Activated naive CD8-positive, alpha-beta T cell treated with anti-CD3 and anti-CD28 coated beads, Interleukin-2, amount 50 U/mL, for 24 hours (primary cell): ENCODE results near the gene DDI2.
A peak's percentile ranks its signal among the peaks of the same experiment; 100 is the strongest.

ENCODE experiments used
- ATAC-seq: fragments of 150-1000 bp; cut with Tn5 transposase; one replicate; pipeline ENCODE4 v1.10.0; 2021
- DNase-seq: peaks from one replicate; pipeline ENCODE4 v3.0.0; 2021
- H3K27ac Mint-ChIP-seq: one replicate; pipeline ENCODE4 v1.8.0; 2021; ENCODE audit warnings: mild to moderate bottlenecking, mixed read lengths
- H3K27me3 Mint-ChIP-seq: one replicate; pipeline ENCODE4 v1.8.0; 2021; ENCODE audit warnings: mixed read lengths
- H3K36me3 Mint-ChIP-seq: one replicate; pipeline ENCODE4 v1.8.0; 2021; ENCODE audit warnings: low read depth, mixed read lengths
- H3K4me1 Mint-ChIP-seq: one replicate; pipeline ENCODE4 v1.8.0; 2021; ENCODE audit warnings: mixed read lengths
- H3K4me3 Mint-ChIP-seq: one replicate; pipeline ENCODE4 v1.8.0; 2021; ENCODE audit warnings: mild to moderate bottlenecking, moderate library complexity, mixed read lengths
- H3K9me3 Mint-ChIP-seq: one replicate; pipeline ENCODE4 v1.8.0; 2021; ENCODE audit warnings: mixed read lengths

The DDI2 gene

GRCh38 chr1:15706751-15707150 is 89.5 kb downstream of the DDI2 start:
- peaks cover 11% of the 10 kb centered on the region for H3K4me1 Mint-ChIP-seq
- H3K27ac Mint-ChIP-seq = no peak overlapping the region
- peaks cover 9% of the 10 kb centered on the region for H3K36me3 Mint-ChIP-seq
- DNase-seq = no peak
- ATAC-seq = no peak
- no peaks in the 10 kb centered on the region for H3K27me3 Mint-ChIP-seq
- no peaks in the 10 kb centered on the region for H3K9me3 Mint-ChIP-seq
- H3K4me3 Mint-ChIP-seq = no peak overlapping the region

- ATAC-seq = no peak
- no peak for DNase-seq
- Mint-ChIP-seq H3K36me3 (peaks cover 9% of the 10 kb centered on the region), H3K4me3 (no peak overlapping the region), H3K27me3 (no peaks in the 10 kb centered on the region), H3K27ac (no peak overlapping the region), H3K4me1 (peaks cover 15% of the 10 kb centered on the region), H3K9me3 (no peaks in the 10 kb centered on the region)
Observed at GRCh38 chr1:15707239-15707925, 90.1 kb downstream of the DDI2 start.

GRCh38 chr1:15708486-15709137 is 91.4 kb downstream of the DDI2 start:
- Mint-ChIP-seq H3K36me3 (peaks cover 9% of the 10 kb centered on the region), H3K27ac (no peak overlapping the region), H3K4me1 (peaks cover 13% of the 10 kb centered on the region), H3K27me3 (no peaks in the 10 kb centered on the region), H3K9me3 (no peaks in the 10 kb centered on the region), H3K4me3 (no peak overlapping the region)
- DNase-seq (no peak), ATAC-seq (no peak)

- H3K36me3 Mint-ChIP-seq = peaks cover 9% of the 10 kb centered on the region
- H3K27me3 Mint-ChIP-seq = no peaks in the 10 kb centered on the region
- no peak overlapping the region for H3K4me3 Mint-ChIP-seq
Observed at GRCh38 chr1:15709226-15709625, 92.0 kb downstream of the DDI2 start.

GRCh38 chr1:15712168-15712567 is 94.9 kb downstream of the DDI2 start:
- ATAC-seq = peak; percentile 67
- H3K27ac Mint-ChIP-seq = no peak overlapping the region
- H3K27me3 Mint-ChIP-seq = no peaks in the 10 kb centered on the region

More at GRCh38 chr1:15709226-15709625, 92.0 kb downstream of the DDI2 start:
- Mint-ChIP-seq H3K9me3 (no peaks in the 10 kb centered on the region), H3K4me1 (peaks cover 13% of the 10 kb centered on the region), H3K27ac (no peak overlapping the region)
- no peak for ATAC-seq
- no peak for DNase-seq

GRCh38 chr1:15714406-15715136 is 97.3 kb downstream of the DDI2 start:
- no peak for ATAC-seq
- H3K27ac Mint-ChIP-seq = no peak overlapping the region
- H3K9me3 Mint-ChIP-seq = no peaks in the 10 kb centered on the region
- no peaks in the 10 kb centered on the region for H3K27me3 Mint-ChIP-seq
- H3K4me3 Mint-ChIP-seq = no peak overlapping the region
- no peak for DNase-seq
- peaks cover 9% of the 10 kb centered on the region for H3K36me3 Mint-ChIP-seq
- H3K4me1 Mint-ChIP-seq = peaks cover 9% of the 10 kb centered on the region

More at GRCh38 chr1:15712168-15712567, 94.9 kb downstream of the DDI2 start:
- H3K4me3 Mint-ChIP-seq = no peak overlapping the region
- no peaks in the 10 kb centered on the region for H3K9me3 Mint-ChIP-seq
- H3K36me3 Mint-ChIP-seq = no peaks in the 10 kb centered on the region
- no peak for DNase-seq
- H3K4me1 Mint-ChIP-seq = peaks cover 9% of the 10 kb centered on the region

- Mint-ChIP-seq H3K27me3 (no peaks in the 10 kb centered on the region), H3K4me3 (no peak overlapping the region), H3K4me1 (no peaks in the 10 kb centered on the region), H3K27ac (no peak overlapping the region), H3K9me3 (no peaks in the 10 kb centered on the region), H3K36me3 (peaks cover 16% of the 10 kb centered on the region)
- ATAC-seq = no peak
- no peak for DNase-seq
Observed at GRCh38 chr1:15717418-15718125, 100.3 kb downstream of the DDI2 start.

GRCh38 chr1:15718199-15718601 is 100.9 kb downstream of the DDI2 start:
- H3K4me1 Mint-ChIP-seq = no peaks in the 10 kb centered on the region
- DNase-seq (no peak), ATAC-seq (no peak)
- peaks cover 16% of the 10 kb centered on the region for H3K36me3 Mint-ChIP-seq
- no peaks in the 10 kb centered on the region for H3K9me3 Mint-ChIP-seq
- no peak overlapping the region for H3K4me3 Mint-ChIP-seq
- H3K27me3 Mint-ChIP-seq = no peaks in the 10 kb centered on the region
- H3K27ac Mint-ChIP-seq = no peak overlapping the region
